Measurements from ENCODE around the gene LARP4B.

Gene LARP4B

GRCh38 chr10:865257-865656 lies 66.2 kb downstream of the LARP4B start:
- no peak for DNase-seq

GRCh38 chr10:860519-860918 lies 71.0 kb downstream of the LARP4B start:
- DNase-seq, result no peak

- DNase-seq, result no peak
These were observed 74.9 kb downstream of the LARP4B start for GRCh38 chr10:856416-857157.

- DNase-seq, result no peak
These were observed 75.8 kb downstream of the LARP4B start for GRCh38 chr10:855671-856070.

GRCh38 chr10:855079-855478 lies 76.4 kb downstream of the LARP4B start:
- no peak for DNase-seq

GRCh38 chr10:853017-853416 lies 78.5 kb downstream of the LARP4B start:
- DNase-seq, result no peak

GRCh38 chr10:852386-852785 lies 79.1 kb downstream of the LARP4B start:
- no peak for DNase-seq

GRCh38 chr10:851901-852300 lies 79.6 kb downstream of the LARP4B start:
- no peak for DNase-seq

- no peak for DNase-seq
These were observed 81.4 kb downstream of the LARP4B start for GRCh38 chr10:850093-850492.

- no peak for DNase-seq
These were observed 83.6 kb downstream of the LARP4B start for GRCh38 chr10:847868-848267.

- no peak for DNase-seq
These were observed 85.3 kb downstream of the LARP4B start for GRCh38 chr10:846126-846685.

GRCh38 chr10:845526-845925 lies 86.0 kb downstream of the LARP4B start:
- no peak for DNase-seq

GRCh38 chr10:844552-844951 lies 87.0 kb downstream of the LARP4B start:
- DNase-seq, result no peak

- DNase-seq, result no peak
These were observed 87.8 kb downstream of the LARP4B start for GRCh38 chr10:843703-844102.

GRCh38 chr10:842795-843194 lies 88.7 kb downstream of the LARP4B start:
- no peak for DNase-seq

- DNase-seq, result no peak
These were observed 90.0 kb downstream of the LARP4B start for GRCh38 chr10:841535-841934.

GRCh38 chr10:839550-840205 lies 91.8 kb downstream of the LARP4B start:
- DNase-seq, result no peak

- peak; percentile 36 for DNase-seq
These were observed 94.7 kb downstream of the LARP4B start for GRCh38 chr10:836782-837181.

- DNase-seq, result no peak
These were observed 97.0 kb downstream of the LARP4B start for GRCh38 chr10:834493-834892.

- DNase-seq, result no peak
These were observed 102.3 kb downstream of the LARP4B start for GRCh38 chr10:829241-829640.

GRCh38 chr10:828191-828590 lies 103.3 kb downstream of the LARP4B start:
- DNase-seq, result no peak

GRCh38 chr10:824946-825345 lies 106.6 kb downstream of the LARP4B start:
- DNase-seq, result no peak

GRCh38 chr10:824497-824896 lies 107.0 kb downstream of the LARP4B start:
- no peak for DNase-seq

- no peak for DNase-seq
These were observed 108.7 kb downstream of the LARP4B start for GRCh38 chr10:822661-823367.
